Measurements from ENCODE around the gene COQ10A. TPM values are rescaled to one million over a fixed set of nuclear protein-coding genes. Genes with fewer than 3 reads are reported as not detected.

The COQ10A gene
- total and polyA plus RNA-seq, 9 of the 15 experiments (the other 6 are each of a cell fraction or from before 2014, with no cell fraction given): 3.1 to 26.4 (median 12.7) TPM

Other genes starting within 250 kb of the COQ10A start
Only the 7 nearest of the 24 such genes appear.
- 28.7 and 39.7 TPM in 2 replicates for gene RNF41, start 45.0 kb upstream of the COQ10A start, total RNA-seq (2014; rRNA removed)
- gene RNF41, start 45.0 kb upstream of the COQ10A start, total RNA-seq (2014; rRNA removed; fragmentation: Illumina TruSeq; extraction: Trizol): 32.2 and 33.8 TPM in 2 replicates
- gene RNF41, start 45.0 kb upstream of the COQ10A start, total RNA-seq (2015; rRNA removed; fragmentation: Illumina TruSeq; extraction: Trizol): 28.2 and 29.0 TPM in 2 replicates
- gene RNF41, start 45.0 kb upstream of the COQ10A start, total RNA-seq (2021): 37.1 and 40.6 TPM in 2 replicates
- gene RNF41, start 45.0 kb upstream of the COQ10A start, polyA plus RNA-seq (2011; rRNA removed): 45.4 and 63.8 TPM in 2 replicates
- gene RNF41, start 45.0 kb upstream of the COQ10A start, polyA plus RNA-seq (2014; fragmentation: Illumina TruSeq; extraction: Trizol): 46.8 and 53.2 TPM in 2 replicates
- 10 to 100 TPM; 29.7 to 30.0 TPM for gene RNF41, start 45.0 kb upstream of the COQ10A start, polyA plus RNA-seq (2014; fragmentation: Nextera tagmentation; extraction: Ambion mirVana)
- gene RNF41, start 45.0 kb upstream of the COQ10A start, polyA plus RNA-seq (2014; rRNA removed): 36.0 and 39.3 TPM in 2 replicates
- 49.3 and 53.1 TPM in 2 replicates for gene NABP2, start 42.6 kb upstream of the COQ10A start, total RNA-seq (2014; rRNA removed)
- 38.1 and 38.2 TPM in 2 replicates for gene NABP2, start 42.6 kb upstream of the COQ10A start, total RNA-seq (2014; rRNA removed; fragmentation: Illumina TruSeq; extraction: Trizol)
- 50.0 and 51.5 TPM in 2 replicates for gene NABP2, start 42.6 kb upstream of the COQ10A start, total RNA-seq (2015; rRNA removed; fragmentation: Illumina TruSeq; extraction: Trizol)
- gene NABP2, start 42.6 kb upstream of the COQ10A start, total RNA-seq (2021): 39.5 and 43.1 TPM in 2 replicates
- 51.6 and 60.6 TPM in 2 replicates for gene NABP2, start 42.6 kb upstream of the COQ10A start, polyA plus RNA-seq (2011; rRNA removed)
- 43.5 and 43.8 TPM in 2 replicates for gene NABP2, start 42.6 kb upstream of the COQ10A start, polyA plus RNA-seq (2014; fragmentation: Illumina TruSeq; extraction: Trizol)
- 10 to 100 TPM; 11.3 to 28.0 TPM for gene NABP2, start 42.6 kb upstream of the COQ10A start, polyA plus RNA-seq (2014; fragmentation: Nextera tagmentation; extraction: Ambion mirVana)
- gene NABP2, start 42.6 kb upstream of the COQ10A start, polyA plus RNA-seq (2014; rRNA removed): 46.8 and 58.2 TPM in 2 replicates
- gene SLC39A5, start 36.9 kb upstream of the COQ10A start, total RNA-seq (2014; rRNA removed): not detected in 2 replicates
- gene SLC39A5, start 36.9 kb upstream of the COQ10A start, total RNA-seq (2014; rRNA removed; fragmentation: Illumina TruSeq; extraction: Trizol): not detected in 2 replicates
- gene SLC39A5, start 36.9 kb upstream of the COQ10A start, total RNA-seq (2015; rRNA removed; fragmentation: Illumina TruSeq; extraction: Trizol): not detected in 2 replicates
- 0.27 TPM in 1 of 2 replicates, not detected in the other for gene SLC39A5, start 36.9 kb upstream of the COQ10A start, total RNA-seq (2021)
- gene SLC39A5, start 36.9 kb upstream of the COQ10A start, polyA plus RNA-seq (2011; rRNA removed): 0.08 and 0.18 TPM in 2 replicates
- 0.10 TPM in 1 of 2 replicates, not detected in the other for gene SLC39A5, start 36.9 kb upstream of the COQ10A start, polyA plus RNA-seq (2014; fragmentation: Illumina TruSeq; extraction: Trizol)
- gene SLC39A5, start 36.9 kb upstream of the COQ10A start, polyA plus RNA-seq (2014; fragmentation: Nextera tagmentation; extraction: Ambion mirVana): not detected
- not detected in 2 replicates for gene SLC39A5, start 36.9 kb upstream of the COQ10A start, polyA plus RNA-seq (2014; rRNA removed)
- gene ANKRD52, start 8.6 kb upstream of the COQ10A start, total RNA-seq (2014; rRNA removed): 7.5 and 14.9 TPM in 2 replicates
- gene ANKRD52, start 8.6 kb upstream of the COQ10A start, total RNA-seq (2014; rRNA removed; fragmentation: Illumina TruSeq; extraction: Trizol): 5.8 and 7.9 TPM in 2 replicates
- gene ANKRD52, start 8.6 kb upstream of the COQ10A start, total RNA-seq (2015; rRNA removed; fragmentation: Illumina TruSeq; extraction: Trizol): 8.7 and 10.2 TPM in 2 replicates
- gene ANKRD52, start 8.6 kb upstream of the COQ10A start, total RNA-seq (2021): 39.1 and 46.8 TPM in 2 replicates
- 7.4 and 13.4 TPM in 2 replicates for gene ANKRD52, start 8.6 kb upstream of the COQ10A start, polyA plus RNA-seq (2011; rRNA removed)
- 22.6 and 25.5 TPM in 2 replicates for gene ANKRD52, start 8.6 kb upstream of the COQ10A start, polyA plus RNA-seq (2014; fragmentation: Illumina TruSeq; extraction: Trizol)
- gene ANKRD52, start 8.6 kb upstream of the COQ10A start, polyA plus RNA-seq (2014; fragmentation: Nextera tagmentation; extraction: Ambion mirVana): under 1 TPM; 0.52 to 0.55 TPM
- 16.7 and 17.3 TPM in 2 replicates for gene ANKRD52, start 8.6 kb upstream of the COQ10A start, polyA plus RNA-seq (2014; rRNA removed)
- 103 and 130 TPM in 2 replicates for gene CS, start 33.4 kb downstream of the COQ10A start, total RNA-seq (2014; rRNA removed)
- 149 and 156 TPM in 2 replicates for gene CS, start 33.4 kb downstream of the COQ10A start, total RNA-seq (2014; rRNA removed; fragmentation: Illumina TruSeq; extraction: Trizol)
- 164 and 168 TPM in 2 replicates for gene CS, start 33.4 kb downstream of the COQ10A start, total RNA-seq (2015; rRNA removed; fragmentation: Illumina TruSeq; extraction: Trizol)
- gene CS, start 33.4 kb downstream of the COQ10A start, total RNA-seq (2021): 365 and 375 TPM in 2 replicates
- gene CS, start 33.4 kb downstream of the COQ10A start, polyA plus RNA-seq (2011; rRNA removed): 107 and 183 TPM in 2 replicates
- 301 and 390 TPM in 2 replicates for gene CS, start 33.4 kb downstream of the COQ10A start, polyA plus RNA-seq (2014; fragmentation: Illumina TruSeq; extraction: Trizol)
- 100 to 1,000 TPM in 1 of 2 experiments, 10 to 100 TPM in 1; 99.9 to 239 TPM for gene CS, start 33.4 kb downstream of the COQ10A start, polyA plus RNA-seq (2014; fragmentation: Nextera tagmentation; extraction: Ambion mirVana)
- 109 and 122 TPM in 2 replicates for gene CS, start 33.4 kb downstream of the COQ10A start, polyA plus RNA-seq (2014; rRNA removed)
- gene CNPY2, start 49.0 kb downstream of the COQ10A start, total RNA-seq (2014; rRNA removed): 92.1 and 99.8 TPM in 2 replicates
- 147 and 150 TPM in 2 replicates for gene CNPY2, start 49.0 kb downstream of the COQ10A start, total RNA-seq (2014; rRNA removed; fragmentation: Illumina TruSeq; extraction: Trizol)
- gene CNPY2, start 49.0 kb downstream of the COQ10A start, total RNA-seq (2015; rRNA removed; fragmentation: Illumina TruSeq; extraction: Trizol): 134 and 138 TPM in 2 replicates
- gene CNPY2, start 49.0 kb downstream of the COQ10A start, total RNA-seq (2021): 126 and 135 TPM in 2 replicates
- 181 and 190 TPM in 2 replicates for gene CNPY2, start 49.0 kb downstream of the COQ10A start, polyA plus RNA-seq (2011; rRNA removed)
- gene CNPY2, start 49.0 kb downstream of the COQ10A start, polyA plus RNA-seq (2014; fragmentation: Illumina TruSeq; extraction: Trizol): 139 and 142 TPM in 2 replicates
- gene CNPY2, start 49.0 kb downstream of the COQ10A start, polyA plus RNA-seq (2014; fragmentation: Nextera tagmentation; extraction: Ambion mirVana): 10 to 100 TPM; 33.8 to 45.0 TPM
- 163 and 169 TPM in 2 replicates for gene CNPY2, start 49.0 kb downstream of the COQ10A start, polyA plus RNA-seq (2014; rRNA removed)
- gene PAN2, start 67.1 kb downstream of the COQ10A start, total RNA-seq (2014; rRNA removed): 25.0 and 25.6 TPM in 2 replicates
- gene PAN2, start 67.1 kb downstream of the COQ10A start, total RNA-seq (2014; rRNA removed; fragmentation: Illumina TruSeq; extraction: Trizol): 25.9 and 26.0 TPM in 2 replicates
- gene PAN2, start 67.1 kb downstream of the COQ10A start, total RNA-seq (2015; rRNA removed; fragmentation: Illumina TruSeq; extraction: Trizol): 21.6 and 21.7 TPM in 2 replicates
- gene PAN2, start 67.1 kb downstream of the COQ10A start, total RNA-seq (2021): 40.2 and 51.4 TPM in 2 replicates
- gene PAN2, start 67.1 kb downstream of the COQ10A start, polyA plus RNA-seq (2011; rRNA removed): 66.1 and 134 TPM in 2 replicates
- 29.1 and 35.3 TPM in 2 replicates for gene PAN2, start 67.1 kb downstream of the COQ10A start, polyA plus RNA-seq (2014; fragmentation: Illumina TruSeq; extraction: Trizol)
- gene PAN2, start 67.1 kb downstream of the COQ10A start, polyA plus RNA-seq (2014; fragmentation: Nextera tagmentation; extraction: Ambion mirVana): 10 to 100 TPM; 15.0 to 23.9 TPM
- gene PAN2, start 67.1 kb downstream of the COQ10A start, polyA plus RNA-seq (2014; rRNA removed): 39.4 and 65.2 TPM in 2 replicates

All from K562 (cell line).